Activated T-helper 17 cell treated with anti-CD3 and anti-CD28 coated beads, Interleukin-2, amount 50 U/mL, for 72 hours (primary cell): ENCODE results near the gene TRPM6. TPM values are rescaled to one million over a fixed set of nuclear protein-coding genes. Genes with fewer than 3 reads are reported as not detected.
"Not testable (repeated sequence)": the region's sequence is repeated elsewhere in the genome, so short reads cannot be mapped to it uniquely, and the experiment has no call there.

Source experiments
- ATAC-seq: fragments of 150-1000 bp; cut with Tn5 transposase; replicated peaks from 2 replicates; pipeline ENCODE4 v1.10.0; 2021; ENCODE audit warnings: mild to moderate bottlenecking, moderate library complexity
- H3K27ac Mint-ChIP-seq: one replicate; pipeline ENCODE4 v1.8.0; 2022; ENCODE audit warnings: mixed read lengths
- H3K27me3 Mint-ChIP-seq: one replicate; pipeline ENCODE4 v1.8.0; 2022; ENCODE audit warnings: mixed read lengths
- H3K36me3 Mint-ChIP-seq: one replicate; pipeline ENCODE4 v1.8.0; 2022; ENCODE audit warnings: low read depth, mild to moderate bottlenecking, mixed read lengths
- H3K4me1 Mint-ChIP-seq: one replicate; pipeline ENCODE4 v1.8.0; 2022; ENCODE audit warnings: mixed read lengths
- H3K4me3 Mint-ChIP-seq: one replicate; pipeline ENCODE4 v1.8.0; 2022; ENCODE audit warnings: mild to moderate bottlenecking, mixed read lengths
- H3K9me3 Mint-ChIP-seq: one replicate; pipeline ENCODE4 v1.8.0; 2022; ENCODE audit warnings: mixed read lengths
- total RNA-seq, 2 donors: library from RNA; stranded (reverse); gene quantifications; one replicate each; pipeline ENCODE4 v1.2.3, GENCODE V29; 2022

The TRPM6 gene
- total RNA-seq, 2 donors from 2014 or later: 0.02 to 0.19 TPM

GRCh38 chr9:74872619-74873233 is 15.0 kb downstream of the TRPM6 start:
- Mint-ChIP-seq H3K4me3 (no peak overlapping the region), H3K27ac (no peak overlapping the region), H3K4me1 (no peaks in the 10 kb centered on the region), H3K9me3 (no peaks in the 10 kb centered on the region), H3K27me3 (no peaks in the 10 kb centered on the region), H3K36me3 (no peaks in the 10 kb centered on the region)
- no peak for ATAC-seq

DNA sequence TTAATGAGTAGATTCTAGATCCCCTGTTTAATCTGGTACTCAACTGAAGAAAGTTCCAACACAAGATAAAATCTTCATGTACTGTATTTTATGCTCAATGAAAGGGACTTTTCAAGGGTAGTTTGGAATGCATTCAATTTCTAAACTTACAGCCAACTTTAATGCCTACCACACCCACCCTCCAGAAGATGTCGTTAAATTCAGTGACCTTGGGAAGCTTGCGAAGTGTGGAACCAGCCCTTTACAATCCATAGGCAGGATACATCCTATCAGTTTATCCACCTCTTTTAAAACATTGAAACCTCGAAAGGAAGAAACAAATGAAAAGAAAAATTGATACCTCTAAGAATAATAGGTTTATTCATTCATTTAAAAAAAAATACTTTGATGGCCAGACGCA is 20.2 kb downstream of the TRPM6 start:
- H3K9me3 Mint-ChIP-seq: no peaks in the 10 kb centered on the region

DNA sequence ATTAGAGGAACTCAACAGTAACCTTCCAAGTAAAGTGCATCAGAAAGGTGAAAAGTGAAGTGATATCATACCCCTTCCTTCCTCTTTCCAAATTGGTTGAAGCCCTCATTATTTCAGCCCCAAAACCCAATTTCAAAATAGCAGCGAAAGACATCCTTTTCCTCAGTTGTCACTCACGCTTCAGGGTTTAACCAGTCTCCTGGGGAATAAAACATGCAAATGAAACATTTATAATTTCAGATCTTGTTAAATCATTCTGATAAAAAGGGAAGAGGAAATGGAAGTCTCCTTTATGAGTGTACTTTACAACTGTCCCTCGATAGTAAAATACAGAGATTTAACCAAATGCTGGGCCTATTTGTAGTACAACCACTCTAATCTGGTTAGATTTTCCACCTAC is 22.5 kb downstream of the TRPM6 start:
- Mint-ChIP-seq H3K27me3 (peaks cover 3% of the 10 kb centered on the region), H3K4me3 (no peak overlapping the region), H3K4me1 (peaks cover 9% of the 10 kb centered on the region), H3K9me3 (no peaks in the 10 kb centered on the region), H3K36me3 (no peaks in the 10 kb centered on the region), H3K27ac (no peak overlapping the region)
- ATAC-seq: no peak

More for the DNA sequence above, 20.2 kb downstream of the TRPM6 start:
- Mint-ChIP-seq H3K27me3 (peaks cover 3% of the 10 kb centered on the region), H3K36me3 (no peaks in the 10 kb centered on the region), H3K4me1 (no peaks in the 10 kb centered on the region), H3K4me3 (no peak overlapping the region), H3K27ac (no peak overlapping the region)
- ATAC-seq: no peak

DNA sequence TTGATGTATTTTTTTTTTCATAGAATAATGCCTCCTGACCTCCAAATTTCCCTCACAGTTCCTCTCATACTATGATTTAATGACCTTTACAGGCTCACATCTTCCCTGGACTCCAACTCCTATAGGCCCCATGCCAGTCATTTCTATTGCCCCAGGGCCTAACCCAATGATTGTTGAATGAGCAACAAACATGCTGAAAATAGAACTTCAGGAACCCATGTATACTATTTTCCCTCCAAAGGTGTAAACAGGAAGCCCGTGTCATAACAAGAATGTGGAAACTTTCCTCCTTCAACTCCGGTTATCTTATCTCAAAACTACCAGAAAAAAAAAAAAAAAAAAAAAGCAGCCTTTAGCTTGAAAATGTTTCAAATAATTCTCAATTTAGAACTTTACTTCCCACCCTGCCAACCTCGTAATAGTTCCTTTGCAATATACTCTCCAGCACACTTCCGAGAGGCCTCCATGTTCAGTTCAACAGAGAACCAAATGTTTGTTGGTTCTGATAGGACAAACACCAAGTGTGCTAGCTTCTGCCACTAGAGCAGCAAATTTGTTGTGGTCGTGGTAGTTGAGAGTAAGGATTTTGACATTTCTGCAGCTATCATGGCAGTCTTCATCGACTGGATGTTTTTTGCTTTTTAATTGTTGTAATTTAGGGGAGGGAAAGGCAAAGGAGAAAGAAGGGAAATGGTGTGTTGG is 25.8 kb downstream of the TRPM6 start:
- peak overlapping the region; percentile 47 for H3K27ac Mint-ChIP-seq
- peaks cover 9% of the 10 kb centered on the region for H3K4me1 Mint-ChIP-seq
- no peaks in the 10 kb centered on the region for H3K36me3 Mint-ChIP-seq
- ATAC-seq: no peak
- no peaks in the 10 kb centered on the region for H3K9me3 Mint-ChIP-seq
- H3K4me3 Mint-ChIP-seq: no peak overlapping the region
- peaks cover 10% of the 10 kb centered on the region for H3K27me3 Mint-ChIP-seq

DNA sequence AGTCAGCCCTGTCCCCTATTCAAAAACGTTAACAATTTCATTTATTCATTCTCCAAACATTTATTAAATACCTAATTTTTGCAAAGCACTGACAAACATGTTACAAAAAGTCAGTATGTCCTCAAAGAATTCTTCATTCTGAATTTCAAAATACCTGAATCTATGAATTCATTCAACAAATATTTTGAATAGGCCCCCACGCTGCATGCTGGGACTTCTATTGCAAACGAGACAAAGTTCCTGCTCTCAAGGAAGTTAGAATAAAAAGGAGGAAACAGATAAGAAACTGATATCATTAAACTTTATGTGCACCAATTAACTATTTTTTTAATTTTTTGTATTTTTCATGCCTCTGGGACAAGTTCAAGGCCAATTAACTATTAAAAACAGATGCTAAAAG is 26.6 kb downstream of the TRPM6 start:
- no peak overlapping the region for H3K4me3 Mint-ChIP-seq
- peaks cover 10% of the 10 kb centered on the region for H3K27me3 Mint-ChIP-seq
- H3K36me3 Mint-ChIP-seq: no peaks in the 10 kb centered on the region
- H3K27ac Mint-ChIP-seq: no peak overlapping the region
- peaks cover 9% of the 10 kb centered on the region for H3K4me1 Mint-ChIP-seq
- ATAC-seq: no peak
- H3K9me3 Mint-ChIP-seq: no peaks in the 10 kb centered on the region

GRCh38 chr9:74860247-74860646 is 27.5 kb downstream of the TRPM6 start:
- H3K36me3 Mint-ChIP-seq, H3K4me3 Mint-ChIP-seq, H3K27me3 Mint-ChIP-seq, H3K27ac Mint-ChIP-seq, H3K4me1 Mint-ChIP-seq, ATAC-seq, H3K9me3 Mint-ChIP-seq: not testable (repeated sequence)

DNA sequence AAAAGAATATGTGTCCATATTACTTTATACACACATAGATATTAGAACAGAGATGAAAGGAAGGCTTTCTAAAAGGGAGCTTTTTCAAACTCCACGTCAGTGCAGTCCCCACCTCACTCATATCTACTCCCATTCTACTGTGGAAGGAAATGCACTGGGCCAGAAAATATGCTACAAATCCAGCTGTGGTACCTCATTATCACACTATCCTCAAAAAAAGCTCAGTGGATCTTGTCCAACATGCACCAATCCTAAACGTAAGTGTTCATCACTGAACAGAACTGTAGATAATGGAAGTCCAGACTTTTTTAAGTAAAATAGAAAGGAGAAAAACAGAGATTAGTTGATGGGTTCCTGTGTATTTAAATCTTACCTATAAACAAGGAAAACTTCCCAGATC is 27.9 kb downstream of the TRPM6 start:
- Mint-ChIP-seq H3K27me3 (peaks cover 10% of the 10 kb centered on the region), H3K36me3 (no peaks in the 10 kb centered on the region), H3K27ac (no peak overlapping the region), H3K4me1 (peaks cover 9% of the 10 kb centered on the region), H3K9me3 (no peaks in the 10 kb centered on the region), H3K4me3 (no peak overlapping the region)
- ATAC-seq: no peak

DNA sequence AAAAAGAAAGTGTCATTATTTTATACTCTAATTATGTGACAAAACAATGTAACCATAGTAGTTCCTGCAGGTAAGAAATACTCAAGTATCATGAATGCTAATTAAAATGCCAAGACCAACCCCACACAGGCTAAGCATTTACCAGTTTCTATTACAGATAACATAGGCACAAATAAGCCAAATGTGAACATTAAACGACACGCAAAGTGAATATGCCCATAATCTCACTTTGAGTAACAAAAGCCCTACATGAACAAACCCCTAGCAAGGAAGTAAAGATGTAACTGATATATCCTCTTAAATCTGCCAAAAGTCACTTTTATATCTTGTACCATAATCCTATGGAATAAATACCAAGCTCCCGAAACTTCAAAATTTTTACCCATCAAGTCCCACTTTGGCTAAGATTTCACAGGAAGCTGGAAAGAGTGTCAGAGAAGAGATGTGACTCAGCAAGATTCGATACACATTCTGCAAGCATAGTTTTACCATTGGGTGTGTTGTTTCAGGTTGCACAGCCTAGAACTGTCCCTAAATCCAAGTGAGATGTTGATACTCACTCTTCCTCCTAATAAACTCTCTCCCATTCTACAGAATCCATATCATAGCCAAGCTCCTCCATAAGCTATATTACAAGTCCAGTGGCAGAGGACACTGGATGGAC is 28.8 kb downstream of the TRPM6 start:
- Mint-ChIP-seq H3K27me3 (peaks cover 7% of the 10 kb centered on the region), H3K27ac (no peak overlapping the region), H3K36me3 (no peaks in the 10 kb centered on the region), H3K4me1 (peaks cover 9% of the 10 kb centered on the region), H3K4me3 (no peak overlapping the region), H3K9me3 (no peaks in the 10 kb centered on the region)
- ATAC-seq: peak; percentile 21

- H3K27me3 Mint-ChIP-seq: peaks cover 7% of the 10 kb centered on the region
- no peak overlapping the region for H3K4me3 Mint-ChIP-seq
- no peak for ATAC-seq
- peaks cover 5% of the 10 kb centered on the region for H3K4me1 Mint-ChIP-seq
- no peaks in the 10 kb centered on the region for H3K9me3 Mint-ChIP-seq
- H3K27ac Mint-ChIP-seq: no peak overlapping the region
- H3K36me3 Mint-ChIP-seq: no peaks in the 10 kb centered on the region
Observed at GRCh38 chr9:74856989-74857388, 30.7 kb downstream of the TRPM6 start.

DNA sequence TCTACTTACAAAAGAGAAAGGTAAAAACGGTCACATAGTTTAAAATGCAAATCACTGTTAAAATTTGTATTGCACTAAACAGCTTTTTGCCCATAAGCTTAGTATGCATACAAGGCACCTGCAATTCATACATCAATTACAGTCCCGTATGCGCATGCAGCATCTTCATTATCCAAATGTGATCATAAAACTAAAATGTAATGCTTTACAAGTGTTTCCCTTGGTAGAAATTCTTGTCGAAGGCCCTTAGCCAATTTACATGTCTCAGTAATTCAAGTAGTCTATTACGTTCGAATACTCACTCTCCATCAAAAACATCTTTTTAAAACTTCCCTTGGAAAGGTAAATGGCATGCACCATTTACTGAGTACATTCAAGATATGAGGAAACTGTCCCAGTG is 32.6 kb downstream of the TRPM6 start:
- Mint-ChIP-seq H3K9me3 (no peaks in the 10 kb centered on the region), H3K4me3 (no peak overlapping the region), H3K27ac (no peak overlapping the region), H3K27me3 (peaks cover 7% of the 10 kb centered on the region), H3K4me1 (no peaks in the 10 kb centered on the region), H3K36me3 (no peaks in the 10 kb centered on the region)
- no peak for ATAC-seq

DNA sequence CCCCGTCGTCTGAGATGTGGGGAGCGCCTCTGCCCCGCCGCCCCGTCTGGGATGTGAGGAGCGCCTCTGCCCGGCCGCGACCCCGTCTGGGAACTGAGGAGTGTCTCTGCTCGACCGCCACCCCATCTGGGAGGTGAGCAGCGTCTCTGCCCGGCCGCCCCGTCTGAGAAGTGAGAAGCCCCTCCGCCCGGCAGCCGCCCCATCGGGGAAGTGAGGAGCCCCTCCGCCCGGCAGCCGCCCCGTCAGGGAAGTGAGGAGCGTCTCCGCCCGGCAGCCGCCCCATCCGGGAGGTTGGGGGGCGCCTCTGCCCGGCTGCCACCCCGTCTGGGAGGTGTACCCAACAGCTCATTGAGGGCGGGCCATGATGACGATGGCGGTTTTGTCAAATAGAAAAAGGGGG is 34.7 kb downstream of the TRPM6 start:
- not testable (repeated sequence) for H3K36me3 Mint-ChIP-seq, ATAC-seq, H3K27ac Mint-ChIP-seq, H3K4me1 Mint-ChIP-seq, H3K4me3 Mint-ChIP-seq, H3K27me3 Mint-ChIP-seq, H3K9me3 Mint-ChIP-seq

- Mint-ChIP-seq H3K27me3 (peaks cover 4% of the 10 kb centered on the region), H3K36me3 (no peaks in the 10 kb centered on the region), H3K9me3 (no peaks in the 10 kb centered on the region), H3K4me1 (no peaks in the 10 kb centered on the region), H3K27ac (no peak overlapping the region), H3K4me3 (no peak overlapping the region)
- no peak for ATAC-seq
Observed at GRCh38 chr9:74848153-74848525, 39.6 kb downstream of the TRPM6 start.

GRCh38 chr9:74847478-74848152 is 40.1 kb downstream of the TRPM6 start:
- no peak overlapping the region for H3K27ac Mint-ChIP-seq
- H3K4me3 Mint-ChIP-seq: no peak overlapping the region
- H3K9me3 Mint-ChIP-seq: no peaks in the 10 kb centered on the region
- no peaks in the 10 kb centered on the region for H3K4me1 Mint-ChIP-seq
- H3K36me3 Mint-ChIP-seq: no peaks in the 10 kb centered on the region
- H3K27me3 Mint-ChIP-seq: peaks cover 4% of the 10 kb centered on the region
- peak; percentile 52 for ATAC-seq

DNA sequence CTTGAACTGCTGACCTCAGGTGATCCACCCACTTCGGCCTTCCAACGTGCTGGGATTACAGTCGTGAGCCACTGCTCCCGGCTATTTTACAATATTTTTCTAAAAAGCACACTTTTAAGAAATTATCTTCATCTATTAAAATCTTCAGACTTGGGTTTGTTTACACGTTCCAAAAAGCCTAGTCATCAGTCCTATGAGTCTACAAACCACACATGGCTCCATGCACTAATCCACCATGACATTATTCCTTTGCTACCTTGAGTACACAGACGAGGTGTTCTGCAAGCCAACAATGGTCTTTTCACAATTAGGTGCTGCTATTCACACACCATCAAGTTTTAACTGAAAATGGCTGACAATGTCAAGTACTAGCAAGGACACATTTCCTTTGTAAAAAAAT is 41.0 kb downstream of the TRPM6 start:
- peaks cover 4% of the 10 kb centered on the region for H3K27me3 Mint-ChIP-seq
- H3K9me3 Mint-ChIP-seq: no peaks in the 10 kb centered on the region
- H3K27ac Mint-ChIP-seq: no peak overlapping the region
- no peaks in the 10 kb centered on the region for H3K36me3 Mint-ChIP-seq
- no peak overlapping the region for H3K4me3 Mint-ChIP-seq
- no peaks in the 10 kb centered on the region for H3K4me1 Mint-ChIP-seq
- no peak for ATAC-seq

- ATAC-seq: no peak
- Mint-ChIP-seq H3K36me3 (no peaks in the 10 kb centered on the region), H3K4me1 (no peaks in the 10 kb centered on the region)
Observed at GRCh38 chr9:74838351-74838750, 49.4 kb downstream of the TRPM6 start.

More at GRCh38 chr9:74838351-74838750, 49.4 kb downstream of the TRPM6 start:
- Mint-ChIP-seq H3K27me3 (peaks cover 12% of the 10 kb centered on the region), H3K27ac (no peak overlapping the region), H3K4me3 (no peak overlapping the region), H3K9me3 (no peaks in the 10 kb centered on the region)
